Measurements from ENCODE around the gene ZNF462.

The ZNF462 gene

GRCh38 chr9:107018861-107019545 lies 156.0 kb downstream of the ZNF462 start:
- no peak for TF ChIP-seq CTCF (conservative IDR thresholded peaks at IDR 0.05)
- no peak for TF ChIP-seq ZFX (IDR thresholded peaks at IDR 0.05)
- no peak overlapping the region for H3K27ac ChIP-seq

- H3K27ac ChIP-seq: no peak overlapping the region
- no peak for TF ChIP-seq CTCF (conservative IDR thresholded peaks at IDR 0.05)
Measured at GRCh38 chr9:107020040-107020530, 157.1 kb downstream of the ZNF462 start.

GRCh38 chr9:107024193-107024592 lies 161.2 kb downstream of the ZNF462 start:
- H3K27ac ChIP-seq: no peak overlapping the region
- TF ChIP-seq CTCF (conservative IDR thresholded peaks at IDR 0.05) (no peak), ZFX (IDR thresholded peaks at IDR 0.05) (no peak)

DNA sequence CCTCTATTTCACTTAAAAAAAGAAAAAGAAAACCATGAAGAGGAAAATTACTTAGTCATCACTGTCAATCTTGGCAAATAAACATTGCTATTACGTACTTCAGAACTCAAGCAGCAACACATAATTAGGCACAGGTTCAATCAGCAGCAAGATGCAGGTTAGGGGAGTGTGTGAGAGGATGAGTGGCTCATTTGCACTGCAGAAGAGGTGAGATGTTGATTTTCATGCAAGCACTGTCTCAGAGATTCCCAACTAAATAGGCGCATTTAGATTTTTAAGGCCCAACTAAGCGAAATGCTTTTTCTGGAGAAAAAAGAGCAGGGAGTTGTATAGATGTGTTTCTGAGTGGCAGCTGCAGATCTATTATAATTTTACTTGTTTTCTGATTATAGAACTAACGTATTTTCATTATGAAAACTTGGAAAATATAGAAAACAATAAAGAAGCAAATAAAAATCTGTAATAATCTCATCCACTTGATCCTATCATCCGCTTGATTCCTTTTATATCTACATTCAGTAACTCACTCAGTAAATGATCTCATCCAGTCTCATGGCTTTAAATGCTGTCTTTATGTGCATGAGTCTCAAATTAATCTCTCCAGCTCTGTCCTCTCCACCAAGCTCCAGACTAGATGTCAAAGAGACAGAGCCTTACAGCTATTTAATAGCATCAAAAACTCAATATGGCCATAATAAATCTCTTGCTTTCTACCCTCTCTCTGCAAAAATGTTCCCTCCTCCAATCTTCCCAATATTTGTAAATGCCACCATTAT lies 162.5 kb downstream of the ZNF462 start:
- no peak for TF ChIP-seq ZFX (IDR thresholded peaks at IDR 0.05)
- TF ChIP-seq CTCF (conservative IDR thresholded peaks at IDR 0.05): no peak
- H3K27ac ChIP-seq: no peak overlapping the region

- no peak for TF ChIP-seq ZFX (IDR thresholded peaks at IDR 0.05)
- no peak for TF ChIP-seq CTCF (conservative IDR thresholded peaks at IDR 0.05)
- H3K27ac ChIP-seq: no peak overlapping the region
Measured at GRCh38 chr9:107029146-107029545, 166.2 kb downstream of the ZNF462 start.

- TF ChIP-seq CTCF (conservative IDR thresholded peaks at IDR 0.05) (no peak), ZFX (IDR thresholded peaks at IDR 0.05) (no peak)
- H3K27ac ChIP-seq: no peak overlapping the region
Measured at GRCh38 chr9:107033966-107034365, 171.0 kb downstream of the ZNF462 start.

DNA sequence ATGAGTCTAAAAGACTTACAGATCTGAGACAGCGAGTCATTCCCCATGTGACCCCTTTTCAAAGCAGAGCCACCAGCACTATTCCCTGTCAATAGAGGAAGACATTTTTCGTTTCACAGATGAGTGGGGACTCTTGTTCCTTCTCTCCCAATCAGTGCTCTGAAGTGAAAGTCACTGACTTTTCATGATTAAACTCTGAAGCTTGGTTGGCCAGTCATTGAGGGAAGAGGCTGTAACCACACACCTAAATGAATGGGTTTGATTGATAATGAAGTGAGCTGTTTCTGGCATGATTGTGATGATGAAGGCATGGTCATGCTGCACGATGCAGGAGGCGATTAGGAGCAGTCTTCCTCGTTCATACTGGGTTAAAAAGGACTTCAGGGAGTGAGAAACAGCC lies 171.9 kb downstream of the ZNF462 start:
- TF ChIP-seq ZFX (IDR thresholded peaks at IDR 0.05) (no peak), CTCF (conservative IDR thresholded peaks at IDR 0.05) (no peak)
- H3K27ac ChIP-seq: no peak overlapping the region
